Limb (tissue), 2 donors: ENCODE measurements around the gene RALGAPA2.

Experiments used
- DNase-seq, 2 donors: peaks; one replicate each; pipeline ENCODE4 v3.0.0-alpha.2; 2016; ENCODE audit errors: extremely low spot score in 2 of 2

RALGAPA2 gene

GRCh38 chr20:20472684-20473274 is 239.7 kb downstream of the RALGAPA2 start:
- no peak for DNase-seq

- DNase-seq: no peak
Measured at GRCh38 chr20:20466341-20466879, 246.0 kb downstream of the RALGAPA2 start.

- DNase-seq: no peak
Measured at GRCh38 chr20:20465252-20465651, 247.2 kb downstream of the RALGAPA2 start.

- DNase-seq: peak in 1 of 2 donors; percentile 38
Measured at GRCh38 chr20:20463933-20464374, 248.5 kb downstream of the RALGAPA2 start.

GRCh38 chr20:20462185-20462584 is 250.3 kb downstream of the RALGAPA2 start:
- no peak for DNase-seq

- no peak for DNase-seq
Measured at GRCh38 chr20:20461551-20461950, 250.9 kb downstream of the RALGAPA2 start.

GRCh38 chr20:20459726-20460125 is 252.7 kb downstream of the RALGAPA2 start:
- DNase-seq: no peak

- no peak for DNase-seq
Measured at GRCh38 chr20:20457392-20458126, 254.9 kb downstream of the RALGAPA2 start.

GRCh38 chr20:20456741-20457140 is 255.7 kb downstream of the RALGAPA2 start:
- DNase-seq: no peak

GRCh38 chr20:20455926-20456325 is 256.5 kb downstream of the RALGAPA2 start:
- no peak for DNase-seq

- DNase-seq: no peak
Measured at GRCh38 chr20:20454850-20455627, 257.4 kb downstream of the RALGAPA2 start.

- no peak for DNase-seq
Measured at GRCh38 chr20:20454367-20454766, 258.1 kb downstream of the RALGAPA2 start.

GRCh38 chr20:20452254-20452676 is 260.2 kb downstream of the RALGAPA2 start:
- peak; percentile 60 to 76 for DNase-seq

GRCh38 chr20:20450521-20450920 is 261.9 kb downstream of the RALGAPA2 start:
- peak in 1 of 2 donors; percentile 45 for DNase-seq

GRCh38 chr20:20448881-20449280 is 263.6 kb downstream of the RALGAPA2 start:
- DNase-seq: no peak

- no peak for DNase-seq
Measured at GRCh38 chr20:20447196-20447595, 265.2 kb downstream of the RALGAPA2 start.

- DNase-seq: no peak
Measured at GRCh38 chr20:20446425-20447015, 265.9 kb downstream of the RALGAPA2 start.

GRCh38 chr20:20446001-20446400 is 266.4 kb downstream of the RALGAPA2 start:
- DNase-seq: no peak

GRCh38 chr20:20443504-20443903 is 268.9 kb downstream of the RALGAPA2 start:
- DNase-seq: no peak

GRCh38 chr20:20442466-20442865 is 270.0 kb downstream of the RALGAPA2 start:
- no peak for DNase-seq

GRCh38 chr20:20440886-20441658 is 271.4 kb downstream of the RALGAPA2 start:
- no peak for DNase-seq
